Heart left ventricle (tissue), 13 donors: Measurements from ENCODE around the gene CEP128.

ENCODE experiments used
- CTCF ChIP-seq, 12 donors: fragments of 200-600 bp; sonication (generic) in 4 of 12; IDR thresholded peaks; one replicate each; pipeline versions ENCODE4 v1.5.0 to v1.8.0; 2018 to 2022; ENCODE audit warnings: antibody characterized with exemption in 12 of 12, mild to moderate bottlenecking in 5 of 12
- POLR2A ChIP-seq, 2 donors: fragments of 450-650 bp; IDR thresholded peaks; one replicate each; pipeline ENCODE4 v1.6.1; 2017; ENCODE audit warnings: antibody characterized with exemption in 2 of 2, mild to moderate bottlenecking in 2 of 2, moderate library complexity in 2 of 2
- donor health status: ischemic (EF 13 %, LVEDD 7.1; RV severe dilation, severe dysfunction).
- donor health status: DM: no; HTN: yes; CAD: no.
- donor health status: DM: no; HTN: no; CAD: no.
- donor health status: ischemic (EF 25% LVEDD 6.9; RV normal size, moderate dysfunction).
- donor health status: ischemic (EF 25% LVEDD 5.7; RV mildly dilated, moderate dysfunction).
- donor health status: ischemic (EF 35%, LVEDD 5.7; RV mildly dilated, moderate dysfunction).
- donor health status: nonischemic (EF 11% LVEDD 7.7; RV severe dilation, severe dysfunction).
- donor health status: DM: yes; HTN: yes; CAD: no.
- donor health status: PGD.
- donor health status: ischemic (EF 29% LVEDD 5.4; RV normal size, mild dysfunction).
- donor health status: nonischemic (EF 23%, LVEDD 6.1; RV moderate dilation, normal function).

- TF ChIP-seq POLR2A (IDR thresholded peaks at IDR 0.05) (no peak), CTCF (IDR thresholded peaks at IDR 0.05) (peak; percentile 69 to 89 (median 79))
Measured at GRCh38 chr14:80954687-80955299, 13.3 kb upstream of the CEP128 start.
